Dedifferentiated amniotic fluid mesenchymal stem cell (primary cell): ENCODE data around the gene COL9A1.

Experiments
- DNase-seq: peaks from one replicate; pipeline ENCODE4 v3.0.0-alpha.2; 2016; ENCODE audit errors: extremely low spot score

The COL9A1 gene

GRCh38 chr6:70176842-70177550 is 125.9 kb downstream of the COL9A1 start:
- DNase-seq = no peak

GRCh38 chr6:70175770-70176169 is 127.1 kb downstream of the COL9A1 start:
- no peak for DNase-seq

- no peak for DNase-seq
Observed at GRCh38 chr6:70172252-70172651, 130.6 kb downstream of the COL9A1 start.

- no peak for DNase-seq
Observed at GRCh38 chr6:70171236-70171635, 131.6 kb downstream of the COL9A1 start.

- no peak for DNase-seq
Observed at GRCh38 chr6:70168681-70169377, 134.1 kb downstream of the COL9A1 start.
